HG03060 (cell line): ENCODE data around the gene SPON2.

Experiments
- ATAC-seq: cut with Tn5 transposase; IDR thresholded peaks from one replicate; pipeline ENCODE4 v1.9.1; 2021; ENCODE audit warnings: low read depth, moderate number of reproducible peaks; ENCODE audit not compliant: unreplicated experiment

SPON2 gene

GRCh38 chr4:1172228-1172851, at the start of gene SPON2:
SPON2 (minus strand) TSS chr4:1172583.
- ATAC-seq: no peak

GRCh38 chr4:1221155-1221870, 48.9 kb upstream of the SPON2 start:
- ATAC-seq: no peak

- ATAC-seq: no peak
Observed at GRCh38 chr4:1220566-1220965, 48.2 kb upstream of the SPON2 start.

GRCh38 chr4:1219566-1219950, 47.2 kb upstream of the SPON2 start:
- ATAC-seq: peak; percentile 3

GRCh38 chr4:1218634-1219565, 46.5 kb upstream of the SPON2 start:
- ATAC-seq: peak; percentile 65

- no peak for ATAC-seq
Observed at GRCh38 chr4:1217366-1217765, 45.0 kb upstream of the SPON2 start.

- no peak for ATAC-seq
Observed at GRCh38 chr4:1216869-1217294, 44.5 kb upstream of the SPON2 start.

- no peak for ATAC-seq
Observed at GRCh38 chr4:1216076-1216614, 43.8 kb upstream of the SPON2 start.

GRCh38 chr4:1215141-1216075, 43.0 kb upstream of the SPON2 start:
- no peak for ATAC-seq

GRCh38 chr4:1214101-1215095, 42.0 kb upstream of the SPON2 start:
- ATAC-seq: no peak

- no peak for ATAC-seq
Observed at GRCh38 chr4:1213336-1213995, 41.1 kb upstream of the SPON2 start.

GRCh38 chr4:1212546-1213335, 40.4 kb upstream of the SPON2 start:
- ATAC-seq: no peak

- no peak for ATAC-seq
Observed at GRCh38 chr4:1211891-1212545, 39.6 kb upstream of the SPON2 start.

GRCh38 chr4:1211371-1211770, 39.0 kb upstream of the SPON2 start:
- ATAC-seq: no peak

- ATAC-seq: no peak
Observed at GRCh38 chr4:1210971-1211370, 38.6 kb upstream of the SPON2 start.

GRCh38 chr4:1210241-1210841, 38.0 kb upstream of the SPON2 start:
- no peak for ATAC-seq
